Islet precursor cell (in vitro differentiated cells): ENCODE results near the gene ILKAP.

Experiments used
- DNase-seq: peaks from one replicate; pipeline ENCODE4 v3.0.0-alpha.2; 2018

The ILKAP gene

DNA sequence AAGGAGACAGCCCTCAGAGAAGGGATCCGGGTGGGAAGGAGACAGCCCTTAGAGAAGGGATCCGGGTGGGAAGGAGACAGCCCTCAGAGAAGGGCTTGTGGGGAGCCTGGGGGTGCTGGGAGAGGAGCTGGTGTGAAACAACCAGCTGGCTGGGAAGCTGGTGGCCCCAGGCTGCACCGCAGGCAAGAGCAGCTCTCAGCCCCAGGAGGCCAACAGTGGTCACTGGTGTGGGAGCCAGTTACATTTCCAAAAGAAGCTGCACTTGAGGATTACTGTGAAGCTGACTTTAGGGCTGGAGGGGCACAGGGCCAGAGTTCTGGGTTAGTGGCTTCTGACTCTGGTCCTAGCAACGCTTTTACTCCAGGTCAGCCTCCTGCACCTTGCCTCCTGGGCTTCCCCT is 33.1 kb upstream of the ILKAP start:
- no peak for DNase-seq

DNA sequence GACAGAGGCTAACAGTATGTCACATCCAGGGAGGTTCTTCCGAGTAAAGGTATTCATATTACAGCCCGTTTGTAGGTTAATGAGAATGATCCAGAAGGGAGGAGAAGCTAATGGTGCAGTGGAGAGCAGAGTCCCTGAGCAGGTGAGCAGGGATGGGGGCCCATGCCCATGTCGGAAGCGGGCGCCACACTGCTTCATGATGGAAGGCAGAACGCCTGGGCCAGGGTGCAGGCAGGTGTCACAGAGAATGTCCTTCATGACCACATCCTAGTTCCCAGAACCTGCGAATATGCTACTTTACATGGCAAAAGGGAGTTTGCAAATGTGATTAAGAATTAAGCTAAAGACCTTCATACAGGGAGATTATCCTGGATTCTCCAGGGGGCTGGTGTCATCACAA is 32.4 kb upstream of the ILKAP start:
- no peak for DNase-seq

- peak; percentile 56 for DNase-seq
Observed at GRCh38 chr2:238235331-238235732, 31.8 kb upstream of the ILKAP start.

DNA sequence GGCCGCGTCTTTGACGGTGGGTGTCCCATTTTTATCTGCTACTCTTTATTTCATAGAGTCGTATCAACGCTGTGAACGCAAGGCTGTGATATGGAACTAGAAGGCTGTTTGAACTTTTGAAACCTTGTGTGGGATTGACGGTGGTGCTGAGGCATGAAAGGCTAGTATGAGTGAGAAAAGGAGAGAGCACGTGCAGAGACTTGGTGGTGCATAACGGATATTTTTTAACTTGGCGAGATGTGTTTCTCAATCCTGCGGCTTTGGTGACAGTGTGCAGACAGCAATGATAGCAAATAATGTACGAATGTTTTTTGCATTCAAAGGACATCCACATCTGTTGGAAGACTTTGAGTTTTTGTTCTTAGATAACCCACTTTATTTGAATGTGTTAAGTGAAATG is 30.1 kb upstream of the ILKAP start:
- DNase-seq: no peak

- DNase-seq: no peak
Observed at GRCh38 chr2:238231809-238232208, 28.3 kb upstream of the ILKAP start.

DNA sequence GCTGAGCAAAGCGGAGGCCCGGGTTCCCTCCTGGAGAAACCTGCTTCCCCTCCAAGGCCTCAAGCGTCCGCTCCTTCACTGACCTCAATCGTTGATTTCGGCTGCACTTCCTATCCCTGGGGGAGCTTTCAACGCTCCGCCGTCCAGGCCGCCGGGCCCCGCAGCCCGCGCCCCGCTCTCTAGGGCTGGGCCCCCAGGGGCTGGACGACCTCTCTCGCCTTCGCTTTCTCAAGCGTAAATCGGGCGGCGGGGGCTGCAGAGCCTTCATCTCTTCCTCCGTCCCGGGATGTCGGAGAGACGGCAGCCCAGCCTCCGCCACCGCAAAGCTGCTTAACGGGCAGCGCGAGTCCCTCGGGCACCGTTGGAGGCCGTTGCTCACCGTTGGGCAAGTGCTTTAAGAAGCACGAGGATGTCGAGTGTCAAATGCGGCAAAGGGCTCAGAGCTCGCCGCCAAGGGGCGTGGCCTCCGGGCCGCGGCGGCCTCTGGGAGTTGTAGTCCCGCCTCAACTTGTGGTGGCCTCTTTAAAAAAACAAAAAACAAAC is 27.8 kb upstream of the ILKAP start:
- peak; percentile 79 for DNase-seq

DNA sequence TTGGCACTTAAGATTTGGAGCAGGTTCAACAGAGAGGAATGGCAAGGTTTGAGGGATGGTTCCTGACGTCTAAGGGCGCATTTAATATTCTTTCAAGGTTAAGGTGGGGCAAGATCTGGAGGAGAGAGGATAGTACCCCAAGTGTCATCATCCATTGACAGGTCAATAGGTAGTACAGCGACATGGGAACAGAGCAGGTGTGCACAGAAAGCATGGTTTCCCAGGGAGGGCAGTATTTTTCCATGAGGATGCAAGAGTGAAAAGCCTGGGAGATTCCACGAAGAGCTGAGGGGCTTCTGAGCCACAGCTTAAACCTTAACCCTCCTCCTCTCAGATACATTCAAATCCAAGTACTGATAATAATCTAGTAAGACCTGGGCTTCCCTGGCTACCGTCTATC is 27.2 kb upstream of the ILKAP start:
- no peak for DNase-seq

DNA sequence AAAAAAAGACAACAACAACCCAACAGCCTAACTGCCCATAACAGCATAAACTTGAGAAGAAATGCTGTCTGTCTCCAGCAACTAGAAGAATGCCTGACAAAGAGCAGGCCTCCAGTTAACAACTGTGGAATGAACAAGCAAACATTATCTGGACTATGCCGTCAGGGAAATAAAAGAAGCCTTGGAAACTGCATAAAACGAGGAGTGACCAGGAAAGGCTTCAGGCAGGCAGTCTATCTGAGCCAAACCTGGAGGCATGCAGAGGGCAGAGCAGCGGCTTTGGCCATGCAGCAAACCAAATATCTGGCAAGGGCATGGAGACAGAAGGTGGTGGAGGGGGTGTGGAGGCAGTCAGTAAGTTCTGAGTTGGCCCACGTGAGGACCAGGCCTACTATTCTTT is 25.2 kb upstream of the ILKAP start:
- DNase-seq: no peak

GRCh38 chr2:238227587-238228032 is 24.1 kb upstream of the ILKAP start:
- no peak for DNase-seq

GRCh38 chr2:238226698-238227586 is 23.4 kb upstream of the ILKAP start:
- DNase-seq: no peak

GRCh38 chr2:238225911-238226697 is 22.6 kb upstream of the ILKAP start:
- no peak for DNase-seq

GRCh38 chr2:238225121-238225520 is 21.6 kb upstream of the ILKAP start:
- no peak for DNase-seq

- no peak for DNase-seq
Observed at GRCh38 chr2:238224356-238225035, 21.0 kb upstream of the ILKAP start.

DNA sequence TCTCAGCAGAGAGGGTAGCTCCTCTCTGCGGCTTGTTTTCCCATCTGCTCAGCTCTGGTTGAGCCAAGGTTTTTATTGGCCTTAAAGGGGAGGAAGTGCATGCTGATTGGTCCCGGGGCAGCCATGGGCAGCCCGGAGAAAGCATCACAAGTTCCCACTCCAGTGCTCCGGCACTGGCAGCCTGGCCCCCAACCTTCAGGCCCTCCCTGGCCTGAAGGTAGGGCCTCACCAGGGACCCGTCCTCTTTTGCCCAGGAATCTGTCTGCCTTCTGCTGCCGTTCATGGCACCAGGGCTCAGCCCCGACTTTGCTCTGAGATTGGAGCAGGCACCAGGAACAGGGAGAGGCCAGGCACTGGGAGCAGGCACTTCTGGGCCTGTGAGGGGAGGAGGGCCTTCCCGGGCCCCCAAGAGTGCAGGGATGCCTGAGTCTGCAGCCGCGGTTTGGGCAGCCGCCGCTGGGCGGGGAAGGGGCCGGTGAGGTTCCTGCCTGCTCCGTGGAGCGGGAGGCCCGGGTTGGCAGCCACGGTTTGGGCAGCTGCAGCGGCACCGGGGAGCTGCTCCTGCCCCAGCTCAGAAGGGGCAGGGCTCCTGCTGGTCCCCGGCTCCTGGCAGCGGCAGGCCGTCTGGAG is 17.5 kb upstream of the ILKAP start:
- DNase-seq: no peak

DNA sequence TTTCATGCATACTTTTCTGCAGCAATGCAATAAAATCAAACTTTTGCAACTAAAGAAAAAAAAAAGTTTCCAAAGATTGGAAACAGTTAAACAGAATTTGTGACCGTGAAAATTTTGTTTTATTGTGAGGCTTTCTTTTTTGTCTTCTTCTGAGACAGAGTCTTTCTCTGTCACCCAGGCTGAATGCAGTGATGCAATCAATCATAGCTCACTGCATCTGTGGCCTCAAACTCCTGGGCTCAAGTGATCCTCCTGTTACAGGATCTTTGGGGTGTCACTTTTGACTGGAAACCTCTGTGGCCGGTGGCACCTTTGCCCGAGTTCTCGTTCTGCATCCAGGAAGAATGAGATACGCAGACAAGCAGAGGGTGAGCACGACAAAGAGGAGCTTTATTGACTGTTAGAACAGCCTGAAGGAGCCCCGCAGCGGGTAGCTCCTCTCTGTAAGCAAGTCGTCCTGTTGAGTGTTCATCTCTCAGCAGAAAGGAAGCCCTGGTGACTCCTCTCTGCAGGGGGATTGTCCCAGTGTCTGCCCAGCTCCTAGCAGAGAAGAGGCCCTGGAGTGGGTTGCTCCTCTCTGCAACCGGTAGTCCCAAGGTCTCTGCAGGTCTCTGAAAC is 16.9 kb upstream of the ILKAP start:
- no peak for DNase-seq

DNA sequence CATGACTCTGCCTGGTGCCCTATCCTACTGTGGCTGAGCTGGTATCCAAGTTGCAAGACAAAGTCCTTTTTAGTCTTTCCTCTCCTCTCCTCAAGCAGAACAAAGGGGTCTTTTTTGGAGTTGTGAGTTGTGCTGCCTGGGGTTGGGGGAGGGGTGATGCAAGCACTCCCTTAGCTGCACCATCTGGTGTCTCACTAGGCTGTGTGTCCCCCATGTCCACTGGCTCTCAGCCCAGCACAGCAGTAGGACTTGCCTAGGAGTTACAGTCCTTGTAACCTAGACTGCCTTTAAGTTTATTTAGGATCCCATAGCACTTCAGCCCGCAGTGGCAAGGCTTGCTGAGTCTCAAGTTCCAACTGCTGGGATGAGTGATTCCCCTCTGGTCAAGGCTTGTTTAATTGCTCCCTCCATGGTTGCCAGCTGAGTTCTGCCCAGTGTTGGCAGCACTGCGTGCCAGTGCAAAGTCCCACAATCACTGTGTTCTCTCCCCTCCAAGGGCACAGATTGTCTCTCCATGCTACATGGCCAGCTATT is 13.2 kb upstream of the ILKAP start:
- DNase-seq: no peak

DNA sequence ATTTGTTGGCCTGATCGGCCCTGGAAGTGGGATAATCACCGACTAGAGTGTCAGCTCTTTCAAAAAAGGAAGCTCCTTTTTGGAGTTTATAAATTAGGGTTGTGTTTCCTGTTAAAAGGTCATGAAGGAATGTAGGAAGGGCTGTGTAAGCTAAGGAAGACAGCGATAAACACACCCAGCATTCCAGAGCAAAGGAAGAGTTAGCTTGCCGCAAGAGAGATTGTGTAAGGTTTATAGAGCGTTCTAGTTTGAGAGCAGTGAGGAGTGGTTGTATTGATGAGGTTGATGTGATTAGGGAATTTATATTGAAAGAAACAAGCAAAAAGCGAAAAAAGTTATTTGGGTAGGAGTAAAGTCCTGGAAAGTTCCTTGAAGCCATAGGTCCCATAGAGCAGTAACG is 3.5 kb upstream of the ILKAP start:
- no peak for DNase-seq

DNA sequence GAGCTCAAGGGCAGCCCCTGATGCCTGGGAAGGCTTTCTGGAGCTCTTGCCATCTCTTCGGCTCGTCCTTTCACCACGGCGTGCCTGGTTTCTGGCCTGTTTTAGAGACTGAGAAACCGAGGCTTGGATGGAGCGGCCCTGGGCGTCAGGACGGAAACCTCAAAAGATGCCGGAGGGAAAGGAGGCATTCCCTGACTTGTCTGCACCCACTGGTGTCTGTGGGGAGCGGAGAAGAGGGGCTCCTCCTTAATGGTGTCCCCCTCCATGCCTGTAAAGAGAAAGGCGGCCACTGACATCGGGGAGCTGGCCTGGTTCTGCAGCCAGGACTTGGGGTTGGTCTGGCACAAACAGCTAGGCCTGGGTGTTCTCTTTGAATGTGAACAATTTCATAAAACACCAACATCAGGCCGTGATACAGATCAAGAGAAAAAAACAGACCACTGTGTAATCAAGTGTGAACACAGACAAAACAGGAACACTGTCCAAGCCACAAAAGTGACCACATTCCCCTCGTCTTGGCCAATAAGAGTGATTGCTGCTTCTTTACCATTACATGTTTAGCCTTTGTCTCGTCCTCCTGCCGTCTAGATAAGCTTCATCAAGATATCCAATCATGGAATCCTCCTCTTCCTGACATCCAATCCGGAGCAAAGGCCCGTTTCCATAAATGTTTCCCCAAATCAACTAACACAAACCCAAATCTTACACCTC is 633 bp upstream of the ILKAP start:
- DNase-seq: no peak

DNA sequence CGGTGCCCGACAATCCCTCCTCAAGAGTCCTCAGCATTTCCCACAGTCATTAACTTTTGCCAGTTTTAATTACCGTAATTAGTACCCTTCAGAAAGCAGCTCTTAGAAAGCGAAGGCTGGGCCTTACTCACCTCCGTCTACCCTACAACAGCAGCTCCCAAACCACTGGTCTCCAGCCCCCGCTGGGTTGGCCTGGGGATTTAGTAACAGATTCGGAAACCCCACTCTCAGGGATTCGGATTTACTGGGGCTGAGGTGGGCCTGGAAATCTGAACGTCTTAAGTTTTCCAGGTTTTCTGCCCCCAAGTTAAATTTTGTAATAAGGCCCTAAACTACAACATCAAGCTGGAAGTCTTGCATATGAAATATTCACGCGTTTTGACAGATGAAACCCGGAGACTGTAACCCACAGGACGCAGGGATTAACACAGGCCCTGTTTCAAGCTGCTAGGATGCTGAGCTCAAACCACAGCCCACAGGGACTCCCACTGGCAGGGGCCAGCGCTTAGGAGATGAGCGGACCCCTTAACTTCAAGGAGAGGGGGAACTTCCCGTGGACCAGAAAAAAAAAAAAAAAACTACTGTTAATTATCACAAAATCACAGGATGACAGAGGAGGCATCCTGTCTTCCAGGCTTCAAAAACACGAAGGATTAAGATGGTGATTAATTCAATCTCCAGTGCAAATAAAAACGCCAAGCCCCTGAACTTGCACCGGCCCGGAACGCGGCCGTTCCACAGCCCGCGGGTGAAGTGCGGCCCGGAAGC is 985 bp downstream of the ILKAP start:
- no peak for DNase-seq

DNA sequence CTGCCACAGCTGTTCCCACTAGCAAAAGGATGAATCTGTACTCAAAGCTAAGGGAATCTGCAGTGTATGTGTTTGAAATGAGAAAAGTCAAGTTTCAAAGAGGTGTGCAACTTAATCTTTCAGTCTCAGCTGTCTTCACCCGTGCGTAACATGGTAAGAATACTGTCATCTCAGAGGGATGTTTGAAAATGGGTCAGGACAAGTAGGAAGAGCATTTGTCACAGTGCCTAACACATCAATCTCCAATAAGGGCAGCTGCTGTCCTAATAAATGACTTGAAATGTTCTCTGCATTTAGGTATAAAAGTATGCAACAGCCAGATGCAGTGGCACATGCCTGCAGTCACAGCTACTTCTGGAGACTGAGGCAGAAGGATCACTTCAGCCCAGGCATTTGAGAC is 13.1 kb downstream of the ILKAP start:
- no peak for DNase-seq
